Kidney (tissue), 14 donors: ENCODE data around the gene SLC25A27. TPM values are rescaled to one million over a fixed set of nuclear protein-coding genes. Genes with fewer than 3 reads are reported as not detected.

Experiments
- DNase-seq, 5 donors: peaks; one replicate each; pipeline ENCODE4 v3.0.0-alpha.2; 2013 to 2020
- FAIRE-seq: peaks from 2 replicates; lab custom pipeline; 2012; peaks lifted over from hg19 to GRCh38; lab: Jason Lieb, UNC
- H3K27ac ChIP-seq, 2 donors: one replicate each; pipeline ENCODE4 v1.7.0; 2013; ENCODE audit warnings: low read depth in 2 of 2, low read length in 2 of 2, inconsistent platforms in 1 of 2
- H3K27me3 ChIP-seq: one replicate; pipeline ENCODE4 v1.7.1; 2013; ENCODE audit warnings: low read length, inconsistent platforms; ENCODE audit not compliant: control insufficient read depth, insufficient read depth
- H3K36me3 ChIP-seq, 3 donors: one replicate each; pipeline versions ENCODE4 v1.7.0 to v1.7.1; 2013; ENCODE audit warnings: low read length in 3 of 3, control low read depth in 1 of 3, inconsistent platforms in 1 of 3; ENCODE audit not compliant: insufficient read depth in 3 of 3, control insufficient read depth in 2 of 3
- H3K4me1 ChIP-seq, 3 donors: one replicate each; pipeline versions ENCODE4 v1.7.0 to v1.7.1; 2013; ENCODE audit warnings: low read length in 3 of 3, inconsistent platforms in 1 of 3, low read depth in 1 of 3; ENCODE audit not compliant: control insufficient read depth in 2 of 3, insufficient read depth in 2 of 3
- H3K4me3 ChIP-seq, 3 donors: one replicate each; pipeline versions ENCODE4 v1.7.0 to v1.8.1; 2013; ENCODE audit warnings: low read length in 3 of 3, control low read depth in 1 of 3, inconsistent platforms in 1 of 3
- H3K9ac ChIP-seq, 3 donors: one replicate each; pipeline versions ENCODE4 v1.7.0 to v1.7.1; 2013; ENCODE audit warnings: low read length in 3 of 3, control low read depth in 1 of 3, inconsistent platforms in 1 of 3
- H3K9me3 ChIP-seq, 3 donors: one replicate each; pipeline versions ENCODE4 v1.7.0 to v1.7.1; 2013; ENCODE audit warnings: low read length in 3 of 3, control low read depth in 1 of 3, inconsistent platforms in 1 of 3; ENCODE audit not compliant: control insufficient read depth in 2 of 3, insufficient read depth in 1 of 3
- intact Hi-C: fragments of 100-400 bp; cut with DNase I; formaldehyde crosslinking; loops from one replicate; pipeline ENCODE4 v1.11.1; 2022
- polyA plus RNA-seq: library from polyadenylated mRNA; stranded (reverse); fragments of 350-450 nt; fragmentation: Illumina TruSeq; extraction: RNeasy Lipid Tissue Mini Kit (QIAGEN cat#74804); gene quantifications from one replicate; pipeline ENCODE4 v1.2.3, GENCODE V29; 2014; ENCODE audit warnings: low read depth, low replicate concordance; ENCODE audit not compliant: insufficient read depth
- total RNA-seq: library from RNA; stranded (reverse); fragmentation: NEBNext Ultra II Directional; extraction: Animal tissue kit (Norgen Biotek cat#: 25700); gene quantifications from one replicate; pipeline ENCODE4 v1.2.1, GENCODE V29; 2021
- TF ChIP-seq, protein P1 (sequence below): IDR thresholded peaks from 3 replicates; pipeline ENCODE4 v1.5.1; 2012; ENCODE audit warnings: mild to moderate bottlenecking, moderate library complexity, borderline replicate concordance; ENCODE audit not compliant: insufficient read depth; ENCODE audit errors: extremely low read depth
- donor health status: control.
- donor health status: control.
- donor health status: control.
- donor health status: control.
- donor health status: control.
- donor health status: DM: yes; HTN: yes; CAD: no.
- donor health status: Normal renal cell carcinoma (clear cell type).

Gene SLC25A27
- total and polyA plus RNA-seq, 2 donors from 2014 or later: 19.1 to 22.6 TPM

DNA sequence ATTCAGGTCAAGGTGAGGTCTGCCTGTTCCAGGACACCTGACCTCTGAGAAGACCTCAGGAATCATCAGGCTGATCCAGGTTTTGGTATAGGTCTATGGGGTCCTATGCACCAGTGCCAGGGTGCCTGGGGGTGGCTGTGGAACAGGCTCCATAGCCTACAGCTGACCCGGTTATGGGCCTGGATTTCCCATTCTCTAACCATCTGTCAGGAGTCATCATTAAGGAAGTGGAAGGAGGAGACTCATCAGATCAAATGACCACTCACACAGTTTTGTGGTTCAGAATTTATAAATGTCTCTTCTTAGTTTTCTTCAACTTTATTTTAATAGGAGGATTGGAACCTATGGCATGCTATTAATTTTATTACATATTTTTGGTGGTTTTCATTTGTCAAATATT, 67.6 kb downstream of the SLC25A27 start:
- no peak for FAIRE-seq
- no peaks in the 10 kb centered on the region for H3K4me1 ChIP-seq

More for the DNA sequence above, 67.6 kb downstream of the SLC25A27 start:
- Histone ChIP-seq H3K9ac (no peak overlapping the region), H3K27ac (no peak overlapping the region), H3K4me3 (no peak overlapping the region), H3K27me3 (no peaks in the 10 kb centered on the region), H3K36me3 (no peaks in the 10 kb centered on the region), H3K9me3 (no peaks in the 10 kb centered on the region)
- TF ChIP-seq, protein P1, sequence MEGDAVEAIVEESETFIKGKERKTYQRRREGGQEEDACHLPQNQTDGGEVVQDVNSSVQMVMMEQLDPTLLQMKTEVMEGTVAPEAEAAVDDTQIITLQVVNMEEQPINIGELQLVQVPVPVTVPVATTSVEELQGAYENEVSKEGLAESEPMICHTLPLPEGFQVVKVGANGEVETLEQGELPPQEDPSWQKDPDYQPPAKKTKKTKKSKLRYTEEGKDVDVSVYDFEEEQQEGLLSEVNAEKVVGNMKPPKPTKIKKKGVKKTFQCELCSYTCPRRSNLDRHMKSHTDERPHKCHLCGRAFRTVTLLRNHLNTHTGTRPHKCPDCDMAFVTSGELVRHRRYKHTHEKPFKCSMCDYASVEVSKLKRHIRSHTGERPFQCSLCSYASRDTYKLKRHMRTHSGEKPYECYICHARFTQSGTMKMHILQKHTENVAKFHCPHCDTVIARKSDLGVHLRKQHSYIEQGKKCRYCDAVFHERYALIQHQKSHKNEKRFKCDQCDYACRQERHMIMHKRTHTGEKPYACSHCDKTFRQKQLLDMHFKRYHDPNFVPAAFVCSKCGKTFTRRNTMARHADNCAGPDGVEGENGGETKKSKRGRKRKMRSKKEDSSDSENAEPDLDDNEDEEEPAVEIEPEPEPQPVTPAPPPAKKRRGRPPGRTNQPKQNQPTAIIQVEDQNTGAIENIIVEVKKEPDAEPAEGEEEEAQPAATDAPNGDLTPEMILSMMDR: no peak
- intact Hi-C loops: no loop called here
- DNase-seq: no peak

Other genes starting within 250 kb of the SLC25A27 start
- 25.7 TPM for gene RCAN2, start 161.5 kb upstream of the SLC25A27 start, total RNA-seq
- 37.4 TPM for gene RCAN2, start 161.5 kb upstream of the SLC25A27 start, polyA plus RNA-seq
- 6.0 TPM for gene CYP39A1, start 157 bp upstream of the SLC25A27 start, total RNA-seq
- gene CYP39A1, start 157 bp upstream of the SLC25A27 start, polyA plus RNA-seq: 8.7 TPM
- 0.47 TPM for gene TDRD6, start 34.9 kb downstream of the SLC25A27 start, total RNA-seq
- 0.84 TPM for gene TDRD6, start 34.9 kb downstream of the SLC25A27 start, polyA plus RNA-seq
- 1.9 TPM for gene PLA2G7, start 82.4 kb downstream of the SLC25A27 start, total RNA-seq
- gene PLA2G7, start 82.4 kb downstream of the SLC25A27 start, polyA plus RNA-seq: not detected
- not detected for gene ANKRD66, start 94.0 kb downstream of the SLC25A27 start, total RNA-seq
- not detected for gene ANKRD66, start 94.0 kb downstream of the SLC25A27 start, polyA plus RNA-seq
- 0.09 TPM for gene MEP1A, start 140.4 kb downstream of the SLC25A27 start, total RNA-seq
- 0.13 TPM for gene MEP1A, start 140.4 kb downstream of the SLC25A27 start, polyA plus RNA-seq